Keratinocyte (primary cell): ENCODE results near the gene DUSP16. TPM values are rescaled to one million over a fixed set of nuclear protein-coding genes. Genes with fewer than 3 reads are reported as not detected.

Experiments used
- DNase-seq: peaks from one replicate; pipeline ENCODE4 v3.0.0-alpha.2; 2011; ENCODE audit warnings: low read depth, missing footprints, low spot score
- FAIRE-seq: peaks from 2 replicates; lab custom pipeline; 2011; peaks lifted over from hg19 to GRCh38; lab: Jason Lieb, UNC
- H2AFZ ChIP-seq: 2 replicates; pipeline ENCODE4 v1.6.0; 2012; ENCODE audit warnings: low read length, control low read depth, inconsistent platforms; ENCODE audit not compliant: control insufficient read depth
- H3K27ac ChIP-seq: 2 replicates; pipeline ENCODE4 v1.5.1; 2011; ENCODE audit warnings: low read length; ENCODE audit not compliant: control insufficient read depth, insufficient read depth
- H3K27me3 ChIP-seq: 3 replicates; pipeline ENCODE4 v1.6.0; 2011; ENCODE audit warnings: low read length; ENCODE audit not compliant: control insufficient read depth, insufficient read depth; ENCODE audit errors: extremely low read depth
- H3K36me3 ChIP-seq, 2 experiments: 2 replicates in 1 of 2; 3 replicates in 1 of 2; pipeline ENCODE4 v1.5.1; 2011; ENCODE audit warnings: low read length in 2 of 2, mild to moderate bottlenecking in 1 of 2; ENCODE audit not compliant: control insufficient read depth in 2 of 2, insufficient read depth in 2 of 2; ENCODE audit errors: extremely low read depth in 1 of 2
- H3K4me1 ChIP-seq: 3 replicates; pipeline ENCODE4 v1.5.1; 2011; ENCODE audit warnings: low read length; ENCODE audit not compliant: control insufficient read depth, insufficient read depth; ENCODE audit errors: extremely low read depth
- H3K4me2 ChIP-seq: 3 replicates; pipeline ENCODE4 v1.6.0; 2011; ENCODE audit warnings: low read depth, low read length; ENCODE audit not compliant: control insufficient read depth, insufficient read depth; ENCODE audit errors: extremely low read depth
- H3K4me3 ChIP-seq, 3 experiments: fragments of 200-600 bp in 1 of 3; sonication (generic) in 1 of 3; 2 replicates in 2 of 3; 3 replicates in 1 of 3; pipeline ENCODE4 v1.5.1; 2011 to 2016; ENCODE audit warnings: low read length in 3 of 3, mild to moderate bottlenecking in 3 of 3, control low read depth in 2 of 3, inconsistent platforms in 1 of 3, low read depth in 1 of 3, mixed read lengths in 1 of 3, mixed run types in 1 of 3, moderate library complexity in 1 of 3; ENCODE audit not compliant: control insufficient read depth in 2 of 3, insufficient read depth in 2 of 3; ENCODE audit errors: extremely low read depth in 1 of 3
- H3K79me2 ChIP-seq: 2 replicates; pipeline ENCODE4 v1.6.0; 2012; ENCODE audit warnings: low read length; ENCODE audit not compliant: control insufficient read depth, insufficient read depth
- H3K9ac ChIP-seq: 3 replicates; pipeline ENCODE4 v1.6.0; 2011; ENCODE audit warnings: low read length; ENCODE audit not compliant: control insufficient read depth, insufficient read depth; ENCODE audit errors: extremely low read depth
- H3K9me1 ChIP-seq: 3 replicates; pipeline ENCODE4 v1.6.0; 2011; ENCODE audit warnings: low read length; ENCODE audit not compliant: control insufficient read depth, insufficient read depth; ENCODE audit errors: extremely low read depth
- H3K9me3 ChIP-seq: 2 replicates; pipeline ENCODE4 v1.5.1; 2012; ENCODE audit warnings: low read depth, low read length; ENCODE audit not compliant: control insufficient read depth
- H4K20me1 ChIP-seq: 3 replicates; pipeline ENCODE4 v1.6.0; 2011; ENCODE audit warnings: low read length; ENCODE audit not compliant: control insufficient read depth, insufficient read depth; ENCODE audit errors: extremely low read depth
- CTCF ChIP-seq, 3 experiments: IDR thresholded peaks in 1 of 3; conservative IDR thresholded peaks in 1 of 3; optimal IDR thresholded peaks in 1 of 3; 2 replicates in 2 of 3; 3 replicates in 1 of 3; pipeline versions ENCODE3 to v1.5.1; 2011; ENCODE audit warnings: low read length in 3 of 3, mild to moderate bottlenecking in 3 of 3, moderate library complexity in 2 of 3, control low read depth in 1 of 3, inconsistent platforms in 1 of 3; ENCODE audit not compliant: insufficient read depth in 2 of 3; ENCODE audit errors: extremely low read depth in 1 of 3
- EZH2 ChIP-seq: IDR thresholded peaks from one replicate; pipeline ENCODE4 v1.6.1; 2012; ENCODE audit warnings: inconsistent platforms, mild to moderate bottlenecking, low read length, moderate library complexity
- dilution Hi-C: fragments of 300-500 bp; cut with MboI; formaldehyde crosslinking; loops from one replicate; pipeline ENCODE4 v1.7.0; 2020; ENCODE audit warnings: low sequenced_read_pairs; ENCODE audit not compliant: extremely low pct_ligation_motif_present
- polyA plus RNA-seq, 5 experiments: library from polyadenylated mRNA; depleted of rRNA in 3 of 5; stranded (reverse) in 3 of 5; stranded (forward) in 1 of 5; unstranded in 1 of 5; fragments of >200 nt; gene quantifications; 1 replicate in 1 of 5; 2 replicates in 3 of 5; 3 replicates in 1 of 5; pipeline versions ENCODE4 v1.2.1 to v1.2.3, GENCODE V29; 2011 to 2012; ENCODE audit warnings: missing spikeins in 2 of 5, low read depth in 1 of 5, low replicate concordance in 1 of 5

Gene DUSP16
- polyA plus RNA-seq, 1 donor (not counting 4 experiments of a cell fraction or from before 2014, with no cell fraction given): 9.3 TPM

GRCh38 chr12:12477532-12477890 lies 85.2 kb downstream of the DUSP16 start:
- dilution Hi-C loops: no loop called here
- no peaks in the 10 kb centered on the region for H3K79me2 ChIP-seq
- H3K27me3 ChIP-seq: no peaks in the 10 kb centered on the region
- H3K36me3 ChIP-seq: peaks cover 16% of the 10 kb centered on the region in 2 experiments
- no peak overlapping the region for H3K9ac ChIP-seq
- no peak for FAIRE-seq
- H3K27ac ChIP-seq: no peak overlapping the region
- no peak for TF ChIP-seq CTCF (optimal IDR thresholded peaks at IDR 0.05 in 1 of 3, IDR thresholded peaks at IDR 0.05 in 1 of 3, conservative IDR thresholded peaks at IDR 0.05 in 1 of 3; ENCODE audit: extremely low read depth in 1 of 3, insufficient read depth in 2 of 3, low read length in 3 of 3)
- TF ChIP-seq EZH2: no peak
- H3K4me3 ChIP-seq: no peak overlapping the region
- no peaks in the 10 kb centered on the region for H3K9me3 ChIP-seq
- H2AFZ ChIP-seq: no peak overlapping the region
- H3K4me1 ChIP-seq: no peaks in the 10 kb centered on the region
- no peaks in the 10 kb centered on the region for H3K9me1 ChIP-seq
- DNase-seq: no peak
- no peak overlapping the region for H3K4me2 ChIP-seq
- no peaks in the 10 kb centered on the region for H4K20me1 ChIP-seq

GRCh38 chr12:12476857-12477531 lies 85.7 kb downstream of the DUSP16 start:
- Histone ChIP-seq H3K4me2 (no peak overlapping the region), H3K27ac (no peak overlapping the region), H3K4me1 (no peaks in the 10 kb centered on the region), H3K79me2 (no peaks in the 10 kb centered on the region), H3K27me3 (no peaks in the 10 kb centered on the region), H3K9me3 (no peaks in the 10 kb centered on the region), H3K9me1 (no peaks in the 10 kb centered on the region), H3K36me3 (peaks cover 14 to 16% of the 10 kb centered on the region in 2 experiments), H3K4me3 (no peak overlapping the region), H3K9ac (no peak overlapping the region), H4K20me1 (no peaks in the 10 kb centered on the region), H2AFZ (no peak overlapping the region)
- dilution Hi-C loops: no loop called here
- DNase-seq (no peak), FAIRE-seq (no peak)
- TF ChIP-seq EZH2 (no peak), CTCF (optimal IDR thresholded peaks at IDR 0.05 in 1 of 3, IDR thresholded peaks at IDR 0.05 in 1 of 3, conservative IDR thresholded peaks at IDR 0.05 in 1 of 3; ENCODE audit: extremely low read depth in 1 of 3, insufficient read depth in 2 of 3, low read length in 3 of 3) (no peak)
